Neural cell (in vitro differentiated cells): Measurements from ENCODE around the gene S1PR1. TPM values are rescaled to one million over a fixed set of nuclear protein-coding genes. Genes with fewer than 3 reads are reported as not detected.
A peak's percentile ranks its signal among the peaks of the same experiment; 100 is the strongest.

Source experiments
- H2AFZ ChIP-seq: fragments of 200-600, 300-800 bp; sonication (generic), shearing (Covaris generic); 2 replicates; pipeline ENCODE4 v1.6.0; 2014; ENCODE audit warnings: low read depth, mild to moderate bottlenecking, antibody characterized with exemption, low read length, moderate library complexity
- H3F3A ChIP-seq: fragments of 200-600 bp; shearing (Covaris generic); 2 replicates; pipeline ENCODE4 v1.6.1; 2016; ENCODE audit warnings: mild to moderate bottlenecking, moderate library complexity, mixed read lengths, antibody characterized with exemption, low read length; ENCODE audit not compliant: insufficient read depth, poor library complexity, severe bottlenecking
- H3K27ac ChIP-seq: fragments of 200-600, 300-800 bp; sonication (generic), shearing (Covaris generic); 2 replicates; pipeline ENCODE4 v1.5.1; 2014; ENCODE audit warnings: mild to moderate bottlenecking, low read length, moderate library complexity
- H3K27me3 ChIP-seq: fragments of 300-800, 200-600 bp; sonication (generic), shearing (Covaris generic); 2 replicates; pipeline ENCODE4 v1.6.0; 2014; ENCODE audit warnings: mild to moderate bottlenecking, low read depth, low read length, moderate library complexity; ENCODE audit not compliant: insufficient read depth
- H3K36me3 ChIP-seq: fragments of 300-800, 200-600 bp; sonication (generic), shearing (Covaris generic); 2 replicates; pipeline ENCODE4 v1.5.1; 2014; ENCODE audit warnings: mild to moderate bottlenecking, antibody characterized with exemption, low read length, moderate library complexity; ENCODE audit not compliant: insufficient read depth
- H3K4me2 ChIP-seq: fragments of 300-800, 200-600 bp; sonication (generic), shearing (Covaris generic); 2 replicates; pipeline ENCODE4 v1.6.0; 2014; ENCODE audit warnings: mild to moderate bottlenecking, low read length
- H3K4me3 ChIP-seq: fragments of 300-800, 200-600 bp; sonication (generic), shearing (Covaris generic); 2 replicates; pipeline ENCODE4 v1.5.1; 2014; ENCODE audit warnings: mild to moderate bottlenecking, low read length, moderate library complexity
- H3K79me2 ChIP-seq: fragments of 200-600 bp; shearing (Covaris generic); replicated peaks from 2 replicates; pipeline ENCODE4 v1.6.0; 2014; ENCODE audit warnings: mild to moderate bottlenecking, low read length, moderate library complexity; ENCODE audit not compliant: insufficient read depth
- H3K9ac ChIP-seq: fragments of 300-800, 200-600 bp; sonication (generic), shearing (Covaris generic); 2 replicates; pipeline ENCODE4 v1.6.1; 2016; ENCODE audit warnings: mild to moderate bottlenecking, low read length, mixed read lengths
- H3K9me2 ChIP-seq: fragments of 200-600 bp; shearing (Covaris generic); 2 replicates; pipeline ENCODE4 v1.6.1; 2016; ENCODE audit warnings: mild to moderate bottlenecking, low read length, mixed read lengths; ENCODE audit not compliant: insufficient read depth
- H3K9me3 ChIP-seq: fragments of 200-600, 300-800 bp; sonication (generic), shearing (Covaris generic); 2 replicates; pipeline ENCODE4 v1.6.1; 2016; ENCODE audit warnings: mild to moderate bottlenecking, mixed run types, low read length, moderate library complexity, mixed read lengths
- H4K20me1 ChIP-seq: fragments of 200-600 bp; shearing (Covaris generic); 2 replicates; pipeline ENCODE4 v1.6.1; 2016; ENCODE audit warnings: mild to moderate bottlenecking, mixed run types; ENCODE audit not compliant: insufficient read depth
- EP300 ChIP-seq: fragments of 450-650 bp; conservative IDR thresholded peaks from 2 replicates; pipeline ENCODE4 v1.6.1; 2014; ENCODE audit warnings: antibody characterized with exemption, mild to moderate bottlenecking, moderate library complexity; ENCODE audit not compliant: poor library complexity, severe bottlenecking
- EZH2 ChIP-seq: fragments of 200-600, 300-800 bp; shearing (Covaris generic), sonication (generic); IDR thresholded peaks from 2 replicates; pipeline ENCODE4 v1.6.1; 2014; ENCODE audit warnings: antibody characterized with exemption, low read length, borderline replicate concordance, mild to moderate bottlenecking; ENCODE audit not compliant: insufficient read depth, poor library complexity, severe bottlenecking
- MXI1 ChIP-seq: fragments of 450-650 bp; conservative IDR thresholded peaks from 2 replicates; pipeline ENCODE4 v1.6.1; 2014; ENCODE audit warnings: antibody characterized with exemption, mild to moderate bottlenecking; ENCODE audit not compliant: poor library complexity, severe bottlenecking
- POLR2AphosphoS5 ChIP-seq: IDR thresholded peaks from 2 replicates; pipeline ENCODE4 v1.6.1; 2012
- RAD21 ChIP-seq: fragments of 450-650 bp; conservative IDR thresholded peaks from 2 replicates; pipeline ENCODE4 v1.6.1; 2014; ENCODE audit warnings: antibody characterized with exemption, mild to moderate bottlenecking, moderate library complexity
- SMC3 ChIP-seq: fragments of 450-650 bp; conservative IDR thresholded peaks from 2 replicates; pipeline ENCODE4 v1.6.1; 2014; ENCODE audit warnings: antibody characterized with exemption, mild to moderate bottlenecking, moderate library complexity; ENCODE audit not compliant: poor library complexity
- TAF1 ChIP-seq: IDR thresholded peaks from 2 replicates; pipeline ENCODE4 v1.6.1; 2012; ENCODE audit warnings: low read depth
- polyA plus RNA-seq: library from polyadenylated mRNA; depleted of rRNA; stranded (reverse); fragments of >200 nt; gene quantifications from 2 replicates; pipeline ENCODE4 v1.2.3, GENCODE V29; 2014
- TF ChIP-seq, protein P1 (sequence below): IDR thresholded peaks from 2 replicates; pipeline ENCODE4 v1.6.1; 2012; ENCODE audit warnings: borderline replicate concordance
- TF ChIP-seq, protein P2 (sequence below): fragments of 450-650 bp; IDR thresholded peaks from 2 replicates; pipeline ENCODE4 v1.5.1; 2014; ENCODE audit warnings: antibody characterized with exemption, mild to moderate bottlenecking, moderate library complexity; ENCODE audit not compliant: poor library complexity, severe bottlenecking

The S1PR1 gene
- polyA plus RNA-seq, 1 donor from 2014 or later = not detected

DNA sequence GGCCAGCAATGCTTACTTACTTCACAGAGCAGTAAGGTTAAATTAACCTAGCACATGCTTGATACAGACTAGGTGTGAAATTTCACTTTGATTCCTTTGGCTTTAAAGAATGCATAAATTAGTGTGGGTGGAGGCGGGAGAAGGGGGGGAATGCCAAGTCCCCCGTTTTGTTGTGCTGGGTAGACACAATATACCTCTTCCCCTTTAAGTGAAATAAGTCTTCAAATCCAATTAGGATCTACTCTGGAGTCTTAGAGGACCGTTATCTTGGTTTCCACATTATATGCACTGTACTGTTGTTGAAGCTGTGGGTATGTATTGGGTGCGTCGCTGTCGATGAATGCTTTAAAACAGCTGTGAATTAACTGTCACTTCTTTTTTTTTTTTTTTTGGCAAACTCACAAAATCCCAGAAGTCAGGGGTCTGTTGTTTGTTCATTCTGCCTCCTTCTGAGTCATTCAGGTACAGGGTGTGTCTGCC is 1.6 kb upstream of the S1PR1 start:
- Histone ChIP-seq H3K4me3 (no peak overlapping the region), H3F3A (no peaks in the 10 kb centered on the region)

DNA sequence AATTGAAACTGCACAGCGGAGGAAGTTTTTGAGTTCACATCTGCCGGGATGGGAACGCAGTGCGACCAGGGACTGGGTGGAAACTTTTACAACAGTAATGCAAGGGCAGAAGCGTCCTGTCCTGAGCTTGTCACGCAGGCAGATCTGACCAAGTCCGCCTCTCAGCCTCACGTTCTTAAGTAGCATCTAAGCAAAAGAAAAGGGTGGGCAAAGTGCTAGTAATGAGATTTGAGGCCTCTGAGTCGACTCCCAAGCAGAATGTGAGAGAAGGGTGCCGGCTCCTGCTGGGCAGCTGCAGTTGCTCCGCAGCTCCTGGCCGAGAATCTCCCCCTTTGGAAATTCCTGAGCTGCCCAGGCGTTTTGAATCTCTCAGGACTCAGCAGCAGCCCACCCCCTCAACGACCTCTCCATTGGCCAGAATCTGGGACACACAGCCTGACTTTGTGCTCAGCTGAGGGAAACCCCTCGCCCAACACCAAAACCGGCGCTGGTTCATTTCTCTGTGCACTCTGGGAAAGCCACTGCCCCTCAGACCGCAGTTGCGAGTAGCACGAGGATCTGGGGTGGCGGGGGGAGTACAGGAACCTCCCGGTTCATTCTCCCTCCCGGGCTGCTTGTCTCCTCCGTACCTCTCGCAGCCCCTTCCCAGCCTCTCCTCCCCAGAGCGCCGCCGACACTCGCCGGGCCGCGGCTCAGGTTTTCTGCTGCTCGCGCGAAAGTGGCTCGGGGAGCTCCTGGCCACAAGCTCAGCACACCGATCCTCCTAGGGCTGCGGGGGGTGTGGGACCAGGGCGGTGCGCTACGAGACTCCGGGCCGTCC is 913 bp upstream of the S1PR1 start:
- no peaks in the 10 kb centered on the region for H3F3A ChIP-seq
- H3K27ac ChIP-seq = no peak overlapping the region
- H3K36me3 ChIP-seq = no peaks in the 10 kb centered on the region
- peak overlapping the region; percentile 83 for H3K4me2 ChIP-seq
- H3K4me3 ChIP-seq = peak overlapping the region; percentile 68
- no peak overlapping the region for H3K9ac ChIP-seq
- peaks cover 21% of the 10 kb centered on the region for H3K27me3 ChIP-seq
- H2AFZ ChIP-seq = no peak overlapping the region
- no peaks in the 10 kb centered on the region for H4K20me1 ChIP-seq
- H3K9me2 ChIP-seq = no peaks in the 10 kb centered on the region
- peaks cover 27% of the 10 kb centered on the region for H3K79me2 ChIP-seq
- no peaks in the 10 kb centered on the region for H3K9me3 ChIP-seq
- TF ChIP-seq POLR2AphosphoS5 (no peak), TAF1 (no peak), EP300 (no peak), EZH2 (no peak), MXI1 (no peak), SMC3 (no peak), RAD21 (no peak)
- TF ChIP-seq, protein P1, sequence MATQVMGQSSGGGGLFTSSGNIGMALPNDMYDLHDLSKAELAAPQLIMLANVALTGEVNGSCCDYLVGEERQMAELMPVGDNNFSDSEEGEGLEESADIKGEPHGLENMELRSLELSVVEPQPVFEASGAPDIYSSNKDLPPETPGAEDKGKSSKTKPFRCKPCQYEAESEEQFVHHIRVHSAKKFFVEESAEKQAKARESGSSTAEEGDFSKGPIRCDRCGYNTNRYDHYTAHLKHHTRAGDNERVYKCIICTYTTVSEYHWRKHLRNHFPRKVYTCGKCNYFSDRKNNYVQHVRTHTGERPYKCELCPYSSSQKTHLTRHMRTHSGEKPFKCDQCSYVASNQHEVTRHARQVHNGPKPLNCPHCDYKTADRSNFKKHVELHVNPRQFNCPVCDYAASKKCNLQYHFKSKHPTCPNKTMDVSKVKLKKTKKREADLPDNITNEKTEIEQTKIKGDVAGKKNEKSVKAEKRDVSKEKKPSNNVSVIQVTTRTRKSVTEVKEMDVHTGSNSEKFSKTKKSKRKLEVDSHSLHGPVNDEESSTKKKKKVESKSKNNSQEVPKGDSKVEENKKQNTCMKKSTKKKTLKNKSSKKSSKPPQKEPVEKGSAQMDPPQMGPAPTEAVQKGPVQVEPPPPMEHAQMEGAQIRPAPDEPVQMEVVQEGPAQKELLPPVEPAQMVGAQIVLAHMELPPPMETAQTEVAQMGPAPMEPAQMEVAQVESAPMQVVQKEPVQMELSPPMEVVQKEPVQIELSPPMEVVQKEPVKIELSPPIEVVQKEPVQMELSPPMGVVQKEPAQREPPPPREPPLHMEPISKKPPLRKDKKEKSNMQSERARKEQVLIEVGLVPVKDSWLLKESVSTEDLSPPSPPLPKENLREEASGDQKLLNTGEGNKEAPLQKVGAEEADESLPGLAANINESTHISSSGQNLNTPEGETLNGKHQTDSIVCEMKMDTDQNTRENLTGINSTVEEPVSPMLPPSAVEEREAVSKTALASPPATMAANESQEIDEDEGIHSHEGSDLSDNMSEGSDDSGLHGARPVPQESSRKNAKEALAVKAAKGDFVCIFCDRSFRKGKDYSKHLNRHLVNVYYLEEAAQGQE = no peak
- TF ChIP-seq, protein P2, sequence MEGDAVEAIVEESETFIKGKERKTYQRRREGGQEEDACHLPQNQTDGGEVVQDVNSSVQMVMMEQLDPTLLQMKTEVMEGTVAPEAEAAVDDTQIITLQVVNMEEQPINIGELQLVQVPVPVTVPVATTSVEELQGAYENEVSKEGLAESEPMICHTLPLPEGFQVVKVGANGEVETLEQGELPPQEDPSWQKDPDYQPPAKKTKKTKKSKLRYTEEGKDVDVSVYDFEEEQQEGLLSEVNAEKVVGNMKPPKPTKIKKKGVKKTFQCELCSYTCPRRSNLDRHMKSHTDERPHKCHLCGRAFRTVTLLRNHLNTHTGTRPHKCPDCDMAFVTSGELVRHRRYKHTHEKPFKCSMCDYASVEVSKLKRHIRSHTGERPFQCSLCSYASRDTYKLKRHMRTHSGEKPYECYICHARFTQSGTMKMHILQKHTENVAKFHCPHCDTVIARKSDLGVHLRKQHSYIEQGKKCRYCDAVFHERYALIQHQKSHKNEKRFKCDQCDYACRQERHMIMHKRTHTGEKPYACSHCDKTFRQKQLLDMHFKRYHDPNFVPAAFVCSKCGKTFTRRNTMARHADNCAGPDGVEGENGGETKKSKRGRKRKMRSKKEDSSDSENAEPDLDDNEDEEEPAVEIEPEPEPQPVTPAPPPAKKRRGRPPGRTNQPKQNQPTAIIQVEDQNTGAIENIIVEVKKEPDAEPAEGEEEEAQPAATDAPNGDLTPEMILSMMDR = no peak

More for the DNA sequence above, 1.6 kb upstream of the S1PR1 start:
- H3K79me2 ChIP-seq = peaks cover 22% of the 10 kb centered on the region
- H2AFZ ChIP-seq = no peak overlapping the region
- H3K27me3 ChIP-seq = peaks cover 21% of the 10 kb centered on the region
- H3K9me3 ChIP-seq = no peaks in the 10 kb centered on the region
- no peaks in the 10 kb centered on the region for H3K36me3 ChIP-seq
- H3K9ac ChIP-seq = no peak overlapping the region
- H3K4me2 ChIP-seq = no peak overlapping the region
- no peaks in the 10 kb centered on the region for H3K9me2 ChIP-seq
- H4K20me1 ChIP-seq = no peaks in the 10 kb centered on the region
- TF ChIP-seq, protein P2 = no peak
- TF ChIP-seq RAD21 (no peak), EZH2 (no peak), SMC3 (no peak), TAF1 (no peak), MXI1 (no peak), EP300 (no peak), POLR2AphosphoS5 (no peak)
- TF ChIP-seq, protein P1 = no peak
- no peak overlapping the region for H3K27ac ChIP-seq
